IMR-90 (cell line): ENCODE results near the gene FYB2.

Experiments used
- POLR2A ChIP-seq: IDR thresholded peaks from 2 replicates; pipeline ENCODE4 v1.6.1; 2012; ENCODE audit warnings: mild to moderate bottlenecking, low read depth, low read length
- RAD21 ChIP-seq: IDR thresholded peaks from 2 replicates; pipeline ENCODE4 v1.6.1; 2012; ENCODE audit warnings: low read length, improper control_type of control experiment
- RCOR1 ChIP-seq: IDR thresholded peaks from 2 replicates; pipeline ENCODE4 v1.6.1; 2012; ENCODE audit warnings: mild to moderate bottlenecking, low read length, improper control_type of control experiment; ENCODE audit not compliant: insufficient replicate concordance
- RFX5 ChIP-seq: IDR thresholded peaks from 2 replicates; pipeline ENCODE4 v1.8.0; 2012; ENCODE audit warnings: low read depth, mild to moderate bottlenecking, low read length, moderate library complexity
- TF ChIP-seq, protein P1 (sequence below): conservative IDR thresholded peaks from 2 replicates; pipeline ENCODE4 v1.5.1; 2012; ENCODE audit warnings: mild to moderate bottlenecking, low read depth, low read length, improper control_type of control experiment

DNA sequence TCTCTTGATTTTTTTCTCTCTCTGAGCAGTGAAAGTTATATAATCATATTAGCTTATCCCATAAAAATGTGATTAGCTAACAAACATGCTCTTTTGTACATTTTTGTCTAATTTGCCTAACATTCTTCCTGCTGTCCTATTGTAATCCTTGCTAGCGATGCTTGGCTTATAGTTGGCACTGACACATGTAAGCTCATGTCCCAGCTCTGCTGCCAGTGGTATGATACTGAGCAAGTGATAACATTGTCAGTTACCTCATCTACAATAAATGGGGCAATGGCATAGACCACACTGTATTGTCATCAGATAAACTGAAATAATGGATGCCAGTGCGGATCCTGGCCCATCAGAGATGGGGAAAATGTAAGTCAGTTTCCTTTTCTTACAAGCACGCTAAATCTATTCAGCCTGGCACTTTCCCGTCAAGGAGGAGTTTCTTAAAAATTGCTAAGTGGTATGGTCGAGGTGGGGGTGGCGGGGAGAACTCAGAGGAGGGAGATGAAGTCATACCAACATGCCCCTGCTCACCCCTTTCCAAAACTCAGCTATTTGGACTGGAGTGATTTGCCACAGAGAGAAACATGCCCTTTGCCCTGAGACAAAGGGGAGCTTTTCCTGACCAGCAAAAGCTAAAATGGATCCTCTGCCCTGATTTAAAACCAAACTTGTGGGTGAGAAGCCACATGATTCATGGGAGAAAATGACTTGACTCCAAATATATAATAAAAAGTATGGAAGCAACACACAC is 1.3 kb downstream of the FYB2 start:
- TF ChIP-seq, protein P1, sequence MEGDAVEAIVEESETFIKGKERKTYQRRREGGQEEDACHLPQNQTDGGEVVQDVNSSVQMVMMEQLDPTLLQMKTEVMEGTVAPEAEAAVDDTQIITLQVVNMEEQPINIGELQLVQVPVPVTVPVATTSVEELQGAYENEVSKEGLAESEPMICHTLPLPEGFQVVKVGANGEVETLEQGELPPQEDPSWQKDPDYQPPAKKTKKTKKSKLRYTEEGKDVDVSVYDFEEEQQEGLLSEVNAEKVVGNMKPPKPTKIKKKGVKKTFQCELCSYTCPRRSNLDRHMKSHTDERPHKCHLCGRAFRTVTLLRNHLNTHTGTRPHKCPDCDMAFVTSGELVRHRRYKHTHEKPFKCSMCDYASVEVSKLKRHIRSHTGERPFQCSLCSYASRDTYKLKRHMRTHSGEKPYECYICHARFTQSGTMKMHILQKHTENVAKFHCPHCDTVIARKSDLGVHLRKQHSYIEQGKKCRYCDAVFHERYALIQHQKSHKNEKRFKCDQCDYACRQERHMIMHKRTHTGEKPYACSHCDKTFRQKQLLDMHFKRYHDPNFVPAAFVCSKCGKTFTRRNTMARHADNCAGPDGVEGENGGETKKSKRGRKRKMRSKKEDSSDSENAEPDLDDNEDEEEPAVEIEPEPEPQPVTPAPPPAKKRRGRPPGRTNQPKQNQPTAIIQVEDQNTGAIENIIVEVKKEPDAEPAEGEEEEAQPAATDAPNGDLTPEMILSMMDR, result no peak
- TF ChIP-seq RCOR1, result no peak
- TF ChIP-seq RAD21, result no peak
- TF ChIP-seq POLR2A, result no peak
- no peak for TF ChIP-seq RFX5
